ENCODE data around the gene CPSF7.

CPSF7 gene

GRCh38 chr11:61422226-61422625, 7.5 kb downstream of the CPSF7 start:
- no peak for DNase-seq (ENCODE audit: low spot score)
- ChIA-PET POLR2A (ENCODE audit: low non-redundant PET) (interaction anchor here (0.6 kb wide), 1 partner anchor 35 kb away, joined by 4 read pairs; no protein-coding TSS in a partner anchor), CTCF (interaction anchor here (0.6 kb wide), 1 partner anchor 13 kb away, joined by 4 read pairs; no protein-coding TSS in a partner anchor)
- TF ChIP-seq CTCF (conservative IDR thresholded peaks at IDR 0.05; ENCODE audit: low read depth): no peak
- H3K27ac ChIP-seq: no peak overlapping the region

- H3K27ac ChIP-seq: no peak overlapping the region
- TF ChIP-seq CTCF (conservative IDR thresholded peaks at IDR 0.05; ENCODE audit: low read depth): no peak
- ChIA-PET POLR2A (ENCODE audit: low non-redundant PET) (no interaction called here), CTCF (no interaction called here)
- no peak for DNase-seq (ENCODE audit: low spot score)
These were observed 11.6 kb downstream of the CPSF7 start for GRCh38 chr11:61418136-61418535.

GRCh38 chr11:61417670-61418069, 12.1 kb downstream of the CPSF7 start:
- H3K27ac ChIP-seq: no peak overlapping the region
- no peak for TF ChIP-seq CTCF (conservative IDR thresholded peaks at IDR 0.05; ENCODE audit: low read depth)
- ChIA-PET POLR2A (ENCODE audit: low non-redundant PET) (no interaction called here), CTCF (no interaction called here)
- no peak for DNase-seq (ENCODE audit: low spot score)

- no peak overlapping the region for H3K27ac ChIP-seq
- ChIA-PET POLR2A (ENCODE audit: low non-redundant PET) (no interaction called here), CTCF (no interaction called here)
- no peak for DNase-seq (ENCODE audit: low spot score)
- no peak for TF ChIP-seq CTCF (conservative IDR thresholded peaks at IDR 0.05; ENCODE audit: low read depth)
These were observed 12.8 kb downstream of the CPSF7 start for GRCh38 chr11:61416941-61417340.

- ChIA-PET POLR2A (ENCODE audit: low non-redundant PET) (no interaction called here), CTCF (no interaction called here)
- H3K27ac ChIP-seq: no peak overlapping the region
- TF ChIP-seq CTCF (conservative IDR thresholded peaks at IDR 0.05; ENCODE audit: low read depth): no peak
- no peak for DNase-seq (ENCODE audit: low spot score)
These were observed 14.4 kb downstream of the CPSF7 start for GRCh38 chr11:61415381-61415780.

- POLR2A ChIA-PET (ENCODE audit: low non-redundant PET): no interaction called here
- CTCF ChIA-PET: interaction anchor here (0.6 kb wide), 1 partner anchor 21 kb away, joined by 5 read pairs; no protein-coding TSS in a partner anchor
- no peak overlapping the region for H3K27ac ChIP-seq
- TF ChIP-seq CTCF (conservative IDR thresholded peaks at IDR 0.05; ENCODE audit: low read depth): no peak
- no peak for DNase-seq (ENCODE audit: low spot score)
These were observed 15.2 kb downstream of the CPSF7 start for GRCh38 chr11:61414547-61414946.

GRCh38 chr11:61413496-61413895, 16.3 kb downstream of the CPSF7 start:
- ChIA-PET CTCF (no interaction called here), POLR2A (ENCODE audit: low non-redundant PET) (interaction anchor here (0.7 kb wide), 1 partner anchor 13 kb away, joined by 9 read pairs; no protein-coding TSS in a partner anchor)
- H3K27ac ChIP-seq: no peak overlapping the region
- DNase-seq (ENCODE audit: low spot score): no peak
- no peak for TF ChIP-seq CTCF (conservative IDR thresholded peaks at IDR 0.05; ENCODE audit: low read depth)

All from RWPE1 (cell line).